GM12878 (cell line): ENCODE measurements around the gene ABR. TPM values are rescaled to one million over a fixed set of nuclear protein-coding genes. Genes with fewer than 3 reads are reported as not detected.

Source experiments
- ATAC-seq: fragments of 200-7000 bp; cut with Tn5 transposase; 3 replicates; pipeline ENCODE4 v1.9.1; 2020; ENCODE audit warnings: mild to moderate bottlenecking, moderate library complexity
- BruUV-seq: library from RNA; stranded (reverse); fragments of 400-500 nt; replicated peaks from 2 replicates; lab custom pipeline; 2021; lab: Mats Ljungman, UMichigan
- CTCF ChIA-PET: fragments of 300-600 bp; sonication (Branson Sonifier 250); formaldehyde crosslinking; extraction: SDS; loops from one replicate; lab custom pipeline; 2021; ENCODE audit warnings: inconsistent platforms; lab: Yijun Ruan, JAX
- POLR2A ChIA-PET: fragments of 350-600 bp; formaldehyde crosslinking; extraction: SDS; loops from one replicate; lab custom pipeline; 2021; ENCODE audit warnings: inconsistent platforms; lab: Charles Lee
- RAD21 ChIA-PET: fragments of 300-600 bp; sonication (Branson Sonifier 250); formaldehyde crosslinking; loops from one replicate; lab custom pipeline; 2023; ENCODE audit warnings: antibody characterized with exemption; ENCODE audit not compliant: unreplicated experiment; lab: Charles Lee
- SMC1A ChIA-PET: fragments of 300-600 bp; sonication (Branson Sonifier 250); formaldehyde crosslinking; loops from one replicate; lab custom pipeline; 2023; ENCODE audit not compliant: unreplicated experiment, uncharacterized antibody; lab: Charles Lee
- DNase-seq: peaks from one replicate; pipeline ENCODE4 v3.0.0-alpha.2; 2011; ENCODE audit warnings: low read depth, low spot score
- FAIRE-seq: peaks from 3 replicates; lab custom pipeline; 2011; peaks lifted over from hg19 to GRCh38; lab: Jason Lieb, UNC
- H2AFZ ChIP-seq: 2 replicates; pipeline ENCODE4 v1.6.0; 2011; ENCODE audit warnings: low read depth, low read length, control low read depth; ENCODE audit not compliant: control insufficient read depth
- H3K27ac ChIP-seq: 2 replicates; pipeline ENCODE4 v1.5.1; 2011; ENCODE audit warnings: control low read depth; ENCODE audit not compliant: control insufficient read depth, insufficient read depth
- H3K27me3 ChIP-seq, 2 experiments: replicated peaks in 1 of 2; 2 replicates each; pipeline versions ENCODE4 v1.6.0 to v1.6.1; 2011; ENCODE audit warnings: low read length in 1 of 2; ENCODE audit not compliant: control insufficient read depth in 2 of 2, insufficient read depth in 2 of 2
- H3K36me3 ChIP-seq, 2 experiments: 2 replicates each; pipeline ENCODE4 v1.5.1; 2011; ENCODE audit warnings: low read length in 1 of 2; ENCODE audit not compliant: control insufficient read depth in 2 of 2, insufficient read depth in 2 of 2
- H3K4me1 ChIP-seq: 2 replicates; pipeline ENCODE4 v1.6.1; 2011; ENCODE audit warnings: mild to moderate bottlenecking, low read length, moderate library complexity, mixed read lengths; ENCODE audit not compliant: control insufficient read depth, insufficient read depth
- H3K4me2 ChIP-seq: 2 replicates; pipeline ENCODE4 v1.6.0; 2011; ENCODE audit warnings: control low read depth; ENCODE audit not compliant: control insufficient read depth, insufficient read depth
- H3K4me3 ChIP-seq: fragments of 200-600 bp; sonication (generic); 2 replicates; pipeline ENCODE4 v1.5.1; 2016
- H3K79me2 ChIP-seq: 2 replicates; pipeline ENCODE4 v1.6.0; 2011; ENCODE audit warnings: low read length; ENCODE audit not compliant: control insufficient read depth, insufficient read depth
- H3K9ac ChIP-seq: 2 replicates; pipeline ENCODE4 v1.8.0; 2011; ENCODE audit warnings: low read length, control low read depth, mixed read lengths; ENCODE audit not compliant: control insufficient read depth, insufficient read depth
- H3K9me3 ChIP-seq: replicated peaks from 3 replicates; pipeline ENCODE4 v1.5.1; 2011; ENCODE audit warnings: mild to moderate bottlenecking, low read length; ENCODE audit not compliant: control insufficient read depth, insufficient read depth
- H4K20me1 ChIP-seq: 2 replicates; pipeline ENCODE4 v1.6.0; 2011; ENCODE audit not compliant: control insufficient read depth, insufficient read depth
- BCL3 ChIP-seq: IDR thresholded peaks from 2 replicates; pipeline ENCODE4 v1.6.1; 2011; ENCODE audit warnings: borderline replicate concordance, low read depth, mild to moderate bottlenecking, moderate library complexity, low read length; ENCODE audit not compliant: insufficient read depth, poor library complexity, severe bottlenecking
- ETV6 ChIP-seq, 2 experiments: fragments of 450-650 bp in 1 of 2; IDR thresholded peaks in 1 of 2; conservative IDR thresholded peaks in 1 of 2; 2 replicates each; pipeline ENCODE4 v1.6.1; 2014; ENCODE audit warnings: antibody characterized with exemption in 1 of 2, borderline replicate concordance in 1 of 2, low read depth in 1 of 2, mild to moderate bottlenecking in 1 of 2, moderate library complexity in 1 of 2
- POLR2A ChIP-seq: IDR thresholded peaks from 2 replicates; pipeline ENCODE4 v1.6.1; 2011; ENCODE audit warnings: low read depth, mild to moderate bottlenecking, low read length
- RAD21 ChIP-seq: IDR thresholded peaks from 2 replicates; pipeline ENCODE4 v1.6.1; 2011; ENCODE audit warnings: mild to moderate bottlenecking, low read depth, low read length, moderate library complexity; ENCODE audit not compliant: insufficient read depth
- TCF7 ChIP-seq: IDR thresholded peaks from 2 replicates; pipeline ENCODE4 v1.6.1; 2014; ENCODE audit warnings: antibody characterized with exemption, borderline replicate concordance
- ZBTB11 ChIP-seq: fragments of 450-650 bp; formaldehyde crosslinking; IDR thresholded peaks from 2 replicates; pipeline ENCODE4 v1.5.0; 2022; ENCODE audit warnings: mild to moderate bottlenecking, missing genetic modification characterization
- WGBS: methylation state at CpG from one replicate; pipeline ENCODE4 v1.1.6; 2016; ENCODE audit warnings: low lambda C conversion rate; ENCODE audit not compliant: insufficient replicate concordance, insufficient coverage; ENCODE audit errors: missing lambda C conversion rate; 5-methylcytosine and 5-hydroxymethylcytosine counted together
- in situ Hi-C: fragments of 300-500 bp; cut with MboI; formaldehyde crosslinking; loops from 9 replicates; pipeline ENCODE4 v1.14.3; 2018; ENCODE audit warnings: mixed read lengths
- intact Hi-C: fragments of 100-400 bp; cut with micrococcal nuclease; formaldehyde crosslinking; loops from one replicate; pipeline ENCODE4 v1.14.2; 2022; ENCODE audit not compliant: unreplicated experiment
- polyA plus RNA-seq, 11 experiments: library from polyadenylated mRNA; depleted of rRNA in 4 of 11; unstranded in 6 of 11; stranded (reverse) in 5 of 11; fragments of >200 nt; fragmentation: Nextera tagmentation in 4 of 11; fragmentation: Illumina TruSeq in 1 of 11; extraction: Ambion mirVana in 4 of 11; extraction: Trizol in 1 of 11; gene quantifications; 1 replicate in 1 of 11; 2 replicates in 10 of 11; pipeline versions ENCODE4 v1.2.1 to v1.2.3, GENCODE V29; 2011 to 2016; ENCODE audit warnings: inconsistent platforms in 2 of 11, missing spikeins in 2 of 11, low read depth in 1 of 11
- total RNA-seq, 4 experiments: library from RNA; depleted of rRNA in 3 of 4; stranded (reverse); fragments of >200 nt in 3 of 4; fragmentation: Illumina TruSeq in 1 of 4; extraction: Trizol in 1 of 4; gene quantifications; 2 replicates each; pipeline versions ENCODE4 v1.2.1 to v1.2.3, GENCODE V29; 2013 to 2021

ABR gene
- total and polyA plus RNA-seq, 10 of the 15 experiments (the other 5 are each of a cell fraction or from before 2014, with no cell fraction given): 1.4 to 112 (median 30.0) TPM

- TF ChIP-seq ETV6 (conservative IDR thresholded peaks at IDR 0.05 in 1 of 2, IDR thresholded peaks at IDR 0.05 in 1 of 2; ENCODE audit: borderline replicate concordance in 1 of 2, low read depth in 1 of 2) (no peak), BCL3 (no peak), TCF7 (no peak), RAD21 (no peak), ZBTB11 (CRISPR knock-in tag) (no peak), POLR2A (0 out of 2 replicates have a peak, but pooled peaks have one; percentile 15)
- TF ChIP-seq, all 136 proteins: peak for 1
- CTCF ChIA-PET: no interaction called here
- Histone ChIP-seq H3K9ac (no peak overlapping the region), H3K27ac (no peak overlapping the region), H3K4me2 (no peak overlapping the region), H4K20me1 (no peaks in the 10 kb centered on the region), H3K79me2 (no peaks in the 10 kb centered on the region), H3K4me3 (no peak overlapping the region), H3K9me3 (peaks cover 14% of the 10 kb centered on the region; the same call in 2 of the 3 replicates), H3K4me1 (no peaks in the 10 kb centered on the region), H3K36me3 (peaks cover 17 to 34% of the 10 kb centered on the region in 2 experiments), H2AFZ (no peak overlapping the region), H3K27me3 (no peaks in the 10 kb centered on the region)
- WGBS: 98% methylated on average over 10 of the region's 10 CpGs
- ATAC-seq (no peak), DNase-seq (no peak), FAIRE-seq (no peak)
- intact Hi-C loops (no loop called here), in situ Hi-C loops (no loop called here)
- BruUV-seq: no TSS peak
- RAD21 ChIA-PET: no interaction called here
- POLR2A ChIA-PET: no interaction called here
- SMC1A ChIA-PET: no interaction called here
Observed at GRCh38 chr17:1067282-1067956, 112.4 kb downstream of the ABR start.
